Measurements from ENCODE around the gene ELP4. TPM values are rescaled to one million over a fixed set of nuclear protein-coding genes. Genes with fewer than 3 reads are reported as not detected.

Gene ELP4
- total RNA-seq, 2 donors from 2014 or later = 21.5 to 23.0 TPM

DNA sequence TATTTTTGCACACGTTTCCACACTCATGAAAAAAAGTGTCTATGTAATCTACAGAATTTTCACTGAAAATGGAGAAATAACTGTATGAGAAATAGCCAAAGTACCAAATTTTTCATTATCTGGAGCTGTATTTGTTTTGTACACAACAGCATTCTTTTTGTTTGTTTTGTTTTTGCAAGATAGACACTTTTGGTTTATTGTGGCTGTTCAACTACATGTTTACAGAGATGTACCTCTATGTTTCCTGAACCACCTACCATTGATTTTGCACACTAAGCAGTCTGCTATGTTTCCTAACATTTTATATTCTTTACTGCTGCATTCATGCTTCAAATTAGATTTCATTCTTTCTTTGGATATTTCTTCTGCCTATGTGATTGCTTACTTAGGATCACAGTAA lies 116.3 kb downstream of the ELP4 start:
- intact Hi-C loops (cut with DNase I) = no loop called here
- no peak overlapping the region for H3K4me3 ChIP-seq
- 88% methylated on average over 1 of the region's 1 CpG for WGBS

DNA sequence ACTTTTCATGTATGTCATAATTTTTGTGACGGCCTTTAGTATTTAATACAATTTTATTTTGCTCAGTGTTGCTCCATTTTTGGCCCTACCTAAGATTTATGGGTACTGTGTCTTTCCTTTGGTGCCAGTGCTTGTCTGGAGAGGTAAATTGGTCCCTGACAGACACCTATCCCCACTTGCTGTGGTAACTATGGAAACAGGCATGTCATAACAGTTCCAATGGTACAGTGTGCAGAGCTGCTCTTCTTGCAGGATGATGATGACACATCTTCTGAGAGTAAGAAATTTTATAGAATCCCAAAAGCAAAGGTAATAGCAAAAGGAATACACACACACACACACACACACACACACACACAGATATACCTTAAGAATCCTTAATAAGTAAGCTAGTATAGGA lies 118.5 kb downstream of the ELP4 start:
- H3K4me3 ChIP-seq = no peak overlapping the region
- no peak for TF ChIP-seq CTCF (IDR thresholded peaks at IDR 0.05)
- no peak for TF ChIP-seq POLR2A (IDR thresholded peaks at IDR 0.05)
- no peaks in the 10 kb centered on the region for H3K9me3 ChIP-seq
- H3K27ac ChIP-seq = no peak overlapping the region
- DNase-seq (ENCODE audit: low spot score) = no peak
- no peaks in the 10 kb centered on the region for H3K4me1 ChIP-seq (replicated peaks)
- intact Hi-C loops (cut with DNase I) = no loop called here
- no peaks in the 10 kb centered on the region for H3K36me3 ChIP-seq
- H3K27me3 ChIP-seq (replicated peaks; ENCODE audit: insufficient read depth) = no peaks in the 10 kb centered on the region
- 82% methylated on average over 1 of the region's 1 CpG for WGBS

More for the DNA sequence above, 116.3 kb downstream of the ELP4 start:
- H3K9me3 ChIP-seq = no peaks in the 10 kb centered on the region
- no peaks in the 10 kb centered on the region for H3K36me3 ChIP-seq
- H3K27me3 ChIP-seq (replicated peaks; ENCODE audit: insufficient read depth) = no peaks in the 10 kb centered on the region
- H3K4me1 ChIP-seq (replicated peaks) = no peaks in the 10 kb centered on the region
- H3K27ac ChIP-seq = no peak overlapping the region
- DNase-seq (ENCODE audit: low spot score) = no peak
- TF ChIP-seq POLR2A (IDR thresholded peaks at IDR 0.05) = no peak
- TF ChIP-seq CTCF (IDR thresholded peaks at IDR 0.05) = no peak
- no peak for TF ChIP-seq POLR2AphosphoS5 (IDR thresholded peaks at IDR 0.05)

DNA sequence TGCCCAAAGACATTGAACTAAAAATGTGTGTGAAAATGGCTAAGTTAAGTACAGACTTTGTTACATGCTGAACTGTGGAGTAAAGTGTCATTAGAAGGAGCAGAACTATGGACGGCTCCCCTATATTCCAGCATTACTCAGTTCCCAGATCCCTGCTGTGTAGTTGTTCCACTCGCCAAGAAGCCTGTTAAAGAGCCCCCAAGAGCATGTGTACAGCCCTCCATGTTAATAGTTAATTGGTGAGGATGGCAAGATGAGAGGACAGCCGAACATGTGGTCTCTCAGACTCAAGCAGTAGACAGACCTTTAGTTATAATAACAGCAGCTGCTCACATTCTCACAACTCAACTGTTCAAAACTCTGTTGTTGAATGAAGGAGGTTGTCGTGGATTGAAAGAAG lies 127.4 kb downstream of the ELP4 start:
- intact Hi-C loops (cut with DNase I) = no loop called here
- Histone ChIP-seq H3K27ac (no peak overlapping the region), H3K9me3 (no peaks in the 10 kb centered on the region), H3K4me1 (replicated peaks) (no peaks in the 10 kb centered on the region), H3K36me3 (no peaks in the 10 kb centered on the region), H3K4me3 (no peak overlapping the region), H3K27me3 (replicated peaks; ENCODE audit: insufficient read depth) (no peaks in the 10 kb centered on the region)
- 93% methylated on average over 4 of the region's 4 CpGs for WGBS
- DNase-seq (ENCODE audit: low spot score) = no peak
- no peak for TF ChIP-seq CTCF (IDR thresholded peaks at IDR 0.05)
- TF ChIP-seq POLR2AphosphoS5 (IDR thresholded peaks at IDR 0.05) = no peak
- no peak for TF ChIP-seq POLR2A (IDR thresholded peaks at IDR 0.05)

DNA sequence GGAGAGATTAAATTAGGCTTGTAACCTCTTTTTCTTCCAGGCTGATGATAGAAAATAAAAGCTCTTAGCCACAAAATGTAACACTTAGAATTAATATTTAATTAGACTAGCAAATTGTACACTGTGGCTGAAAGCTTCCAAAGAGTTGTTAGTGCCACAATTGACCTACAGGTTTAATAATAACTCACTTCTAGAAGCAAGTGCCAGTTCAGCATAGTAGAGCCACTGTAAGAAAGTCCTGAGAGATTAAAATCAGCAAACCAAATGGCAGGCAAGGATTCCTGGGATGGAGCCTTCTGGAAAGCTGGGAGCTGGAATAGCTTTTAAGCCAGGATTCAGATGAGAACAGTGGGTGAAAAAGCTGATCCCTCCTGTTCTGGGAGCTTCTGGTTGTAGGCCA lies 131.0 kb downstream of the ELP4 start:
- no peak overlapping the region for H3K27ac ChIP-seq
- no peak for DNase-seq (ENCODE audit: low spot score)
- no peaks in the 10 kb centered on the region for H3K36me3 ChIP-seq
- intact Hi-C loops (cut with DNase I) = no loop called here
- TF ChIP-seq POLR2A (IDR thresholded peaks at IDR 0.05) = no peak
- TF ChIP-seq CTCF (IDR thresholded peaks at IDR 0.05) = no peak
- no peak for TF ChIP-seq POLR2AphosphoS5 (IDR thresholded peaks at IDR 0.05)
- H3K4me1 ChIP-seq (replicated peaks) = no peaks in the 10 kb centered on the region
- H3K9me3 ChIP-seq = no peaks in the 10 kb centered on the region
- H3K27me3 ChIP-seq (replicated peaks; ENCODE audit: insufficient read depth) = no peaks in the 10 kb centered on the region
- no peak overlapping the region for H3K4me3 ChIP-seq

DNA sequence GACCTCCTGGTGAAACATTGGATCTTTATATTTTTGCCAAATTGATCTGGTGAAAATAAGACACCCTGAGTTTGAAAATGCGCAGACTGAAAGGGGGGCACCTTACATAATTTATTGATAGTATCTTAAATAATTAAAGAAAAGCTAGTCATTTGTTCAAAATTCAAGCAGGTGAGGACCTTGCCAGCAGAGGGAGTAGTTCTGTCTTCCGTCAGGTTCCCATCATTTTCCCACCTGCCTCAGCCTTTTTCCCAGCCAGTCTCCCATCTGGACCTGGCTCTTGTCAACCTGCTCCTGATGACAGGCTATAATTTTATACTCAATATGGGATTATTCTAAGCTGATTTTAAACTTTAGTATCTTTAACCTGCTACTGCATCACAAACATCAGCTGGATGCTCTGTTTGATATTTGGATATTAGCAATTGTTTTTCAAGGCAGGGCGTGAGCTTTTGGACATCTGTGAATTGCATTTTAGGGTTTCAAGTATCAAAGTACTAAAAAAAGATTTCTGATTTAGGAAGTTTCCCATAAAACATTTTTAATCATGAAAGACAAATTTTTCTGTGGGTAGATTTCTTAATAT lies 132.0 kb downstream of the ELP4 start:
- DNase-seq (ENCODE audit: low spot score) = peak; percentile 4
- intact Hi-C loops (cut with DNase I) = no loop called here
- no peaks in the 10 kb centered on the region for H3K36me3 ChIP-seq
- 89% methylated on average over 3 of the region's 3 CpGs for WGBS
- TF ChIP-seq POLR2A (IDR thresholded peaks at IDR 0.05) (no peak), POLR2AphosphoS5 (IDR thresholded peaks at IDR 0.05) (no peak), CTCF (IDR thresholded peaks at IDR 0.05) (peak in 1 of 4 experiments; percentile 11)
- H3K27ac ChIP-seq = no peak overlapping the region
- H3K27me3 ChIP-seq (replicated peaks; ENCODE audit: insufficient read depth) = no peaks in the 10 kb centered on the region
- H3K9me3 ChIP-seq = no peaks in the 10 kb centered on the region
- no peaks in the 10 kb centered on the region for H3K4me1 ChIP-seq (replicated peaks)
- no peak overlapping the region for H3K4me3 ChIP-seq
